Prostate gland (tissue), 2 donors: ENCODE data around the gene TEDC2.

Experiments
- POLR2A ChIP-seq: fragments of 450-650 bp; IDR thresholded peaks from one replicate; pipeline ENCODE4 v1.6.1; 2016; ENCODE audit warnings: antibody characterized with exemption, mild to moderate bottlenecking
- POLR2AphosphoS5 ChIP-seq: sonication (generic); formaldehyde crosslinking; IDR thresholded peaks from one replicate; pipeline ENCODE4 v1.6.1; 2017; ENCODE audit warnings: antibody characterized with exemption
- TF ChIP-seq, protein P1 (sequence below), 4 experiments: fragments of 200-600 bp in 2 of 4; fragments of 450-650 bp in 2 of 4; sonication (generic) in 2 of 4; IDR thresholded peaks; 1 replicate in 3 of 4; 2 replicates in 1 of 4; pipeline ENCODE4 v1.5.1; 2016 to 2019; ENCODE audit warnings: antibody characterized with exemption in 4 of 4, mild to moderate bottlenecking in 2 of 4, moderate library complexity in 2 of 4

- TF ChIP-seq, protein P1, sequence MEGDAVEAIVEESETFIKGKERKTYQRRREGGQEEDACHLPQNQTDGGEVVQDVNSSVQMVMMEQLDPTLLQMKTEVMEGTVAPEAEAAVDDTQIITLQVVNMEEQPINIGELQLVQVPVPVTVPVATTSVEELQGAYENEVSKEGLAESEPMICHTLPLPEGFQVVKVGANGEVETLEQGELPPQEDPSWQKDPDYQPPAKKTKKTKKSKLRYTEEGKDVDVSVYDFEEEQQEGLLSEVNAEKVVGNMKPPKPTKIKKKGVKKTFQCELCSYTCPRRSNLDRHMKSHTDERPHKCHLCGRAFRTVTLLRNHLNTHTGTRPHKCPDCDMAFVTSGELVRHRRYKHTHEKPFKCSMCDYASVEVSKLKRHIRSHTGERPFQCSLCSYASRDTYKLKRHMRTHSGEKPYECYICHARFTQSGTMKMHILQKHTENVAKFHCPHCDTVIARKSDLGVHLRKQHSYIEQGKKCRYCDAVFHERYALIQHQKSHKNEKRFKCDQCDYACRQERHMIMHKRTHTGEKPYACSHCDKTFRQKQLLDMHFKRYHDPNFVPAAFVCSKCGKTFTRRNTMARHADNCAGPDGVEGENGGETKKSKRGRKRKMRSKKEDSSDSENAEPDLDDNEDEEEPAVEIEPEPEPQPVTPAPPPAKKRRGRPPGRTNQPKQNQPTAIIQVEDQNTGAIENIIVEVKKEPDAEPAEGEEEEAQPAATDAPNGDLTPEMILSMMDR (IDR thresholded peaks at IDR 0.05), result no peak
- TF ChIP-seq POLR2A, result peak; percentile 88
- TF ChIP-seq POLR2AphosphoS5, result peak; percentile 70
These were observed 53.8 kb downstream of the TEDC2 start, which contains the start of gene ATP6V0C for GRCh38 chr16:2513405-2514332.
